ENCODE data around the gene ACSF2.

The ACSF2 gene

DNA sequence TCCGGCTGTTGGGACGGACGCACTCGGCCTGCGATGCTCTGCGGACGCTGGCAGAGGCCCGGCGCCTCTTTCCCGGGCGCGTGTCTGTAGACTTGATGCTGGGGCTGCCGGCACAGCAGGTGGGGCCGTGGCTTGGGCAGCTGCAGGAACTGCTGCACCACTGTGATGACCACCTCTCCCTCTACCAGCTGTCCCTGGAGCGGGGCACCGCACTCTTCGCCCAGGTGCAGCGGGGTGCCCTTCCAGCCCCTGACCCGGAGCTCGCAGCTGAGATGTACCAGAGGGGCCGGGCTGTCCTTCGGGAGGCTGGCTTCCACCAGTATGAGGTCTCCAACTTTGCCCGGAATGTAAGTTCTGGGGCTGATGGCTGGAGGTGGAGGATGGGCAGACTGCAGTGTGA lies 56.1 kb downstream of the ACSF2 start:
- TF ChIP-seq GATA2 (IDR thresholded peaks at IDR 0.05; ENCODE audit: low read depth, low read length) (no peak), GATA3 (IDR thresholded peaks at IDR 0.05; ENCODE audit: low read depth, low read length) (no peak)

DNA sequence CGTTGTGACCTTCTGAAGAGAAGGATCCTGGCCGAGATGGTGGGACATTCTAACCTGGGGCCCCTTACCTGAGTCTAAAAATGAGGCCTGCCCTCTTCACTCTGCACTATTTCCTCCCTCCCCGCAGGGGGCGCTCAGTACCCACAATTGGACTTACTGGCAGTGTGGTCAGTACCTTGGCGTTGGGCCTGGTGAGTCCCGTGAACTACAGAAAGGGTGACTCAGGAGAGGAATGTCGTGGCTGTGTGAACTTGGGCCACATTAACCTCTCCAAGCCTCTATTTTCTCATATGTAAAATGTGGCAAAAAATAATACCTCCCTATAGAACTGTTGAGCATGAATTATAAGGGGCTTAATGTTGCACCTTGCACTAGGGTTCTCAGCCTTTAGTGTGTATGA lies 56.5 kb downstream of the ACSF2 start:
- no peak for TF ChIP-seq GATA3 (IDR thresholded peaks at IDR 0.05; ENCODE audit: low read depth, low read length)
- TF ChIP-seq GATA2 (IDR thresholded peaks at IDR 0.05; ENCODE audit: low read depth, low read length): no peak

DNA sequence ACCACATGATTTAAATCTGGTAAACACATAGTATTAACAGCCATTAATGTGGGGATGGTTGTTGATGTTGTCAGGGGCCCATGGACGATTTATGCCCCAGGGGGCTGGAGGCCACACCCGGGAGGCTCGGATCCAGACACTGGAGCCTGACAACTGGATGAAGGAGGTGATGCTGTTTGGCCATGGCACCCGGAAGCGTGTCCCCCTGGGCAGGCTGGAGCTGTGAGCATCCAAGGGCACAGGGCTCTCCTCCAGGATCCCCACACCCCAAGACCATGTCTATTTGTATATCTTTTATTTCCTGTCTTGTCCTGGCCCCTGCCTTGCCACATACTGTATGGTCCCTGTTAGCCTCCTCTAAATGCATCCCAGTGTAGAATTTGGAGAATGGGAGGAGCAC lies 57.2 kb downstream of the ACSF2 start:
- TF ChIP-seq GATA2 (IDR thresholded peaks at IDR 0.05; ENCODE audit: low read depth, low read length): no peak
- no peak for TF ChIP-seq GATA3 (IDR thresholded peaks at IDR 0.05; ENCODE audit: low read depth, low read length)

- no peak for TF ChIP-seq GATA2 (IDR thresholded peaks at IDR 0.05; ENCODE audit: low read depth, low read length)
- TF ChIP-seq GATA3 (IDR thresholded peaks at IDR 0.05; ENCODE audit: low read depth, low read length): no peak
These were observed 58.6 kb downstream of the ACSF2 start for GRCh38 chr17:50484386-50485155.

DNA sequence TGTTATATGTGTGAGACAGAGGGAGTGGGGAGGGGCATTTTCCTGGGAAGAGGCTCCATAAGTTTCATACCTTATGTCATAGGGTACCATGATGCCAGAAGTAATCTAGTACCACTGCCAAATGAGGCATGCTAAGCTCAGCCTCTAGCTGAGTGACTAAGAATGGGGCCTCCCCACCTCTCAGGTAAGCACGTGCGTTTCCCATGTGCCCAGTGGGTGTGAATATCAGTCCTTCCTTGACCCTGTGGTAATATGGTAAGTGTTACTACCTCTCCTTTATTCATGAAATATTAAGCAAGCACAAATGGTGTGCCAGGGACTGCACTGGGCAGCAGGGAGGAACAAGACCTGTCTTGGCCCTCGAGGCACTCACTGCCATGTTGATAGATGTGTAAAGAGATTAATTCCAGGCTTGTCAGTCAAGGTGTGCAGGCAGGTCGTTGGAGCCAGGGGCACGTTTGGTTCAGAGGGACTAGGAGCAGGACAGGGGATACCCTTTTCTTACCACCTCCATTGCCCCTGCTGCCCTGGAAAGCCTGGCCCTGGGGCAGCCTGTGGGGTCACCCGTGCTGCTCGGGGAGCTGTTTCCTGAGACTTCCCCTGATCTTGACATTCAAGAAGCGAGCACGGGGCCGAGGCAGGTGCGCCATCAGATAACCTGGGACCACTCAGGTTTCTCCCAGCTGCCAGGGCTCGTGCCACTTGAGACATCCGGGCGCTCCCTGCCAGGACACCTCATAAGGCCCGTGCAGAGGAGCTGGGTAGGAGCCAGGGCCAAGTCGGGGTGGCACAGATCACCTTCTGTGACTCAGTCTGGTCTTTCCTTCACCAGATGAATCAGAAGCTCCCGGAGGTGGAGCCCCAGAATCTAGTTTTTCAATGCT lies 61.4 kb downstream of the ACSF2 start:
- TF ChIP-seq GATA2 (IDR thresholded peaks at IDR 0.05; ENCODE audit: low read depth, low read length) (no peak), GATA3 (IDR thresholded peaks at IDR 0.05; ENCODE audit: low read depth, low read length) (no peak)

GRCh38 chr17:50488880-50489279 lies 62.9 kb downstream of the ACSF2 start:
- TF ChIP-seq GATA2 (IDR thresholded peaks at IDR 0.05; ENCODE audit: low read depth, low read length) (no peak), GATA3 (IDR thresholded peaks at IDR 0.05; ENCODE audit: low read depth, low read length) (no peak)

DNA sequence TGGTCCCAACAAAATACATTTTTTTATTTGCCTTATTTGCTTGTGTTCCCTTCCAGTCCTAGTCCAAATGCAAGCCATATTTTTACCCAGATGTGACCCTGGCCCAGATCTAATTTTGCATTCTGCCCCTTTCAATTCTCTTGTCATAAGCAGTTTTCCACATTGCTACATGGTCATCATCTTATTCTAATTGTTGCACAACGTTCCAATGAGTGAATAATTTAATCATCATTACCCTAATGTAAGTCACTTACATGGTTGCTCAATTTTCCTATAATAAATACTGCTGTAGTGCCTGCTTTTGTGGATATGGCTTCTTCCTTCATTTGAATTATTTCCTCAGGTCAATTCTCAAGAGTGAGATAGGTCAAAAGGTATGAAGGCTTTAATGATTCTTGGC lies 65.5 kb downstream of the ACSF2 start:
- TF ChIP-seq GATA3 (IDR thresholded peaks at IDR 0.05; ENCODE audit: low read depth, low read length) (no peak), GATA2 (IDR thresholded peaks at IDR 0.05; ENCODE audit: low read depth, low read length) (no peak)

DNA sequence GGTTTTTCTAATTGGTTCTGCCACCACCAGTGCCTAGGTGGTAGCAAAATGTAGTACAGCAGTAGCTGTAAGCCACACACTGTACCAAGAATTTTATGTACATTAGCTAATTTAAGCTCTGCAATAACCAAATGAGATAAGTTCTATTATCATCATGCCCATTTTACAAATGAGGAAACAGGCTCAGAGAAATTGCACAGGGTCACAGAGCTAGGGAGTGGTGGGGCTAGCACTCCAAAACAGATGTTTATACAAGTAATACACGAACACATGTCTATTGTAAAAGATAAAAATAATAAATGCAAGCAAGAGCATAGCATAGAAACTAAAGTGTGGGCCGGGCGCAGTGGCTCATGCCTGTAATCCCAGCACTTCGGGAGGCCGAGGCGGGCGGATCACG lies 66.2 kb downstream of the ACSF2 start:
- TF ChIP-seq GATA2 (IDR thresholded peaks at IDR 0.05; ENCODE audit: low read depth, low read length): no peak
- TF ChIP-seq GATA3 (IDR thresholded peaks at IDR 0.05; ENCODE audit: low read depth, low read length): no peak

DNA sequence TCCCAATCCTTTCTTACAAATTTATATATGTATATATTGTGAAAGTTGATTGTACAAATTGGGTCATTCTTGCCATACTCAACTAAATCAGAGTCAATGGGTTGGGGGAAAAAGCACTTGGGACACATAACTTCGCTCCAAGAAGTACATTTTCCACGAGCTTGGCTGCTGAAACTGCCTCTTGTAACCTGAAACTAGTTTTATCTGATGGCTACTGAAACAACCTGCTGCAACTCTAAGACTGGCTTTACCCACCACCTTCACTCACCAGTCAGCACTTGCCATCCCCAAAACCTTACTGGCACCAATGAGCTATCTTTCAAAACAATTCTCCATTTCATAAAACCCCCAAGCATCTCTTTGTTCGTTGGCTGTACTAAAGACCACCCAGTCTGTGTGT lies 67.7 kb downstream of the ACSF2 start:
- TF ChIP-seq GATA3 (IDR thresholded peaks at IDR 0.05; ENCODE audit: low read depth, low read length) (no peak), GATA2 (IDR thresholded peaks at IDR 0.05; ENCODE audit: low read depth, low read length) (no peak)

GRCh38 chr17:50495217-50495823 lies 69.3 kb downstream of the ACSF2 start:
- TF ChIP-seq GATA3 (IDR thresholded peaks at IDR 0.05; ENCODE audit: low read depth, low read length) (no peak), GATA2 (IDR thresholded peaks at IDR 0.05; ENCODE audit: low read depth, low read length) (no peak)

GRCh38 chr17:50495918-50496317 lies 69.9 kb downstream of the ACSF2 start:
- TF ChIP-seq GATA3 (IDR thresholded peaks at IDR 0.05; ENCODE audit: low read depth, low read length): no peak
- no peak for TF ChIP-seq GATA2 (IDR thresholded peaks at IDR 0.05; ENCODE audit: low read depth, low read length)

- no peak for TF ChIP-seq GATA2 (IDR thresholded peaks at IDR 0.05; ENCODE audit: low read depth, low read length)
These were observed 72.2 kb downstream of the ACSF2 start for GRCh38 chr17:50498021-50498874.

- TF ChIP-seq GATA2 (IDR thresholded peaks at IDR 0.05; ENCODE audit: low read depth, low read length) (no peak), GATA3 (IDR thresholded peaks at IDR 0.05; ENCODE audit: low read depth, low read length) (no peak)
These were observed 73.3 kb downstream of the ACSF2 start for GRCh38 chr17:50499270-50499669.

- TF ChIP-seq GATA3 (IDR thresholded peaks at IDR 0.05; ENCODE audit: low read depth, low read length): no peak
- no peak for TF ChIP-seq GATA2 (IDR thresholded peaks at IDR 0.05; ENCODE audit: low read depth, low read length)
These were observed 73.7 kb downstream of the ACSF2 start for GRCh38 chr17:50499721-50500120.
